IPS-NIHi11 (cell line): ENCODE results near the gene TMEM53.
A peak's percentile ranks its signal among the peaks of the same experiment; 100 is the strongest.

Experiments used
- DNase-seq: peaks from one replicate; pipeline ENCODE4 v3.0.0; 2012; ENCODE audit warnings: mixed read lengths, low spot score

Gene TMEM53

DNA sequence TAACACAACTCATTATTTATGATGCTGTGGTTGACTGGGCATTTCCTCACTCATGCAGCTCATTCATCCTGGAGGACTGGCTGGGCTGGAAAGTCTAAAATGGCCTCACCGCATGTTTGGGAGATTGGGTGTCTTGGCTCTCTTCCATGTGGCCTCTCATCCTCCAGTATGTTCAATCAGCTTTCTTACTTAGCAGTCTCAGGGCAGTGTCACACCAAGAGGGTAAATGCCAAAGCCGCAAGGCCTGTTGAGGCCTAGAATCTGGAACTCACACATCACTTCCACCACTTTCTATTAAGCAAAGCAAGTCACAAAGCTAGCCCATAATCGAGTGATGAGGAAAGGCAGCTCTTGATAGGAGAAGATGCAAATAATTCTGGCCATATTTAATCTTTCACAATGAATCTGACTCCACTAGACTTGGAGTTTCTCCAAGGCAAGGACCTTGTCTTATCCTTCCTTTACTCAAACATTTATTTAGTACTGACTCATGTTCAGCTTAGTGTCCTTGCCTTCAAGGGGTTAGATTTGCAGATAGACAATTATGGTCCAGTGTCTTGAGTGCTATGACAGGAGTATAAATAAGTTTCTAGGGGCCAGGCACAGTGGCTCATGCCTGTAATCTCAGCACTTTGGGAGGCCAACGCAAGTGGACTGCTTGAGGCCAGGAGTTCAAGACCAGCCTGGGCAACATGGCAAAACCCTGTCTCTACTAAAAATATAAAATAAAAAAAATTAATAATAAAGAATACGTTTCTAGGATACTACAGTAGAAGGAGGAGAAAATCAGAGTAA lies 45.1 kb downstream of the TMEM53 start:
- DNase-seq, result no peak

DNA sequence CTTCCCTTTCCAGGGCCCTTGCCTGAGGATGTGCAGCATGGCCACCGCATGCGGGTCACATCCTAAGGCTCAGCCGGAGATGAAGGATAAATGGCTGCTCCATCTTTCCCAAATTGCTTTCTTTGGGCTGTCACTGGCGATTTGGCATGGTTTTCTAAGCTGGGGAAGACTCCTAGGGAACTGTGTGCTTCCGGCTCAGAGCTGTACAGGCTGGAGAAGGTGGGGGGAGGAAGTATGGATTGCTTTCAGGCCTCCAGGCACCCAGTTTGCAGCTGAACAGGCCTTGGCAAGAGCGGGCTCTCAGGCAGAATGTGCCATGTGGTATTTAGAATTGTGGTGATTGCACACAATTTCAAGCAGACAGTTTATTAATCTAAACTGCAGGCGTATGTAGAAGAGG lies 48.9 kb downstream of the TMEM53 start:
- no peak for DNase-seq

DNA sequence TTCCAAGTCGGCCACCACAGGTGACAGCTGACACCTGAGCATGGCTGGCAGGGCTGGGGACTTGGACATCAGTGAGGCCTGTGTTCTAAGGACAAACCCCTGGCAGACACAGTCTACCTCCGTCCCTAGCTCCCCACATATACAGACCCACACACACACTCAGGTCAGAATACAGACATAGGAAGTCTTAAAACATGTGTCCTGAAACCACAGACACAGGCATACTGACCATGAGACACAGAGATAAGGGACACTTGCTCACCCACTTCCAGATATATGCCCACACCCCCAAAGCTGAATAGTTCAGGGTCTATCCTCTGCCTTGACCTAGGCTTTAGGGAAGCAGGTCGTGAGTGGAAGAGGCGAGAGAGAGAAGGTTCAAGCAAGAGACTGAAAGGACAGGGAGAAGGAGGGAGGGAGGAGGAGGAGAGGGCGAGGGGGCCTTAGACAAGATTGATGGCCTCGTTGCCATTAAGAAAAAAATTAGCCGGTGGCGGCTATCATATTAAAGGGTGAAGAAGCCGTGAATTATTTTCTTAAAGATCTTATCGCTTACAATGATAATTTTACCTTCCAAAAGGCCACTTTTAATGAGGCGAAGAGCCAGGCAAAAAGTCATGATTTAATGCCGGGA lies 49.9 kb downstream of the TMEM53 start:
- no peak for DNase-seq

DNA sequence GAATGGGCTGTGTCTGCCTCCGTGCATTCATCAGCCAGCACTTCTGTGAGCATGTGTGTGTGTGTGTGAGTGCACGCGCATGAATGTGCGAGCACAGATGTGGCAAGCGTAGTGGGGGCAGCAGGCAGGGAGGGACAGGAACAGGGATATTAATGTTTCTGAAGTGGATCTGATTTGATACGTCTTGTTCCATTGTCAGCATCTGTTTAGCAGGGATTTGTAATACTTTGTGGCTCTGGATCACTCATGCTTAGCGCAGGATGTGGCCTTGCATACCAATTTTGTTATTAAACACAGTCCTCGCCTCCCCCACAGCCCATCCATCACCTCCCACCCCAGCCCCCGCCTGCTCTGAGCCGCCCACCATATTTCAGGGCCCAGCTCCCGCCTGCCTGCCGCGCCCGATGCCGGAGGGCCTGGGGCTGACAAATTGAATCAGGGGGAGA lies 52.4 kb downstream of the TMEM53 start:
- no peak for DNase-seq

DNA sequence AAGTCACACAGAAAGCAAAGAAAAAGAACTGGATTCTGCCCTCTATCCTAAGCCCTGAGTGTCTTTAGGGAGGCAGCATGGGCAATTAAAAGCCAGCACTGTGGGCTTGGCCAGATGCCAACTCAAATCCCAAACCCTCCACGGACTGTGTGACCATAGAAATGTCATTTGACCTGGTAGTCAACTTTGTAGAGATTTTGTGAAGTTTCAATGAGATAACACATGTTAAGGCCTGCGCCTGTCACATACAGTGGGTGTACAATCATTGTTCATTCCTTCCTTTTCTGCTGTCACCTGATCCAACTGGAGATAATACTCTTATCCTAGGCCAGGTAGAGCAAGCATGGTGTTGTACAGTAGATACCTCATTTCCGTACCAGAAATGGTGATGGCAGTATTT lies 54.2 kb downstream of the TMEM53 start:
- DNase-seq, result no peak

DNA sequence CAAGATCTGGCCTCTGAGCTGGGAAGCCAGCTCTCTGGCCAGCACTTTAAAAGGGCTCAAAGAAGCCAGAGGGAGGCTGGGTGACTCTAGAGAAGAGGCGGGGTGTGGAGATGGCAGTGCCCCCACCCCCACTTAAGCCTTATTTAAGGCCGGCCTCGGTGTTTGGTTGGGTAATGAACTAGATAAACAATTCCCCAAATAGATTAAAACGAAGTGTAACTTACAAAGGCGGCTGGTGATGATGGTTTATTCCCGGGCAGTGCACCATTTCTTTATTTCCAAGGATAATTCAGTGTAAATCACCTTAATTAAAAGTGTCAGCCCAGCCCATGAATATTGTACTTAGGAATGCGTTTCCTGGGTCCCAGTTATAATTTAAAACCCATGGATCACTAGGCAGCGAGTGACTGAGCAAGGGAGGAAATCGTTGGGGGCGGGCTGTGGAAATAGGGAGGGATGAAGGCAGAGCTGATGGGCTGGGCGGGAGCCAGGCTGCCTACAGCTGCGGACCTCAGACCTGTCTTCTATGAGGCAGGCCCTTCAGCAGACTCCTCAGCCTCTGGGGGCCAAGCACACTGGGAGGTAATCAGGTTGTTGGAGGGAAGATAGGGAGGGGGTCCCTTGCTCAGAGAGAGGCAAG lies 54.9 kb downstream of the TMEM53 start:
- peak; percentile 62 for DNase-seq

DNA sequence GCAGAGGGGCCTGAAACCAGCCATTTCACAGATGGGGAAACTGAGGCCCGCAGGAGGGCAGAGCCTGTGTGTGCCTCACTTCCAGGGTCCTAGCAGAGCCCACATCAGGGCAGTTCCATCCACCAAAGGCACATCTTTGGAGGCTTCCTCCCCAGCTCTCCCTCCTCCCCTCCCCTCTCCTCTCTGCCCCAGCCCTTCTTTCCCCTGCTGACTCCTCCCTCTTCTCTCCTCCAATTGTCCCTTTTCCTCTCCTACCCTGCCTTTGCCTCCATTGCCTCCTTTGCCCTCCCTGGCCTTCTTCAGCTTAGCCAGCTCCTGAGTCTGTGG lies 56.6 kb downstream of the TMEM53 start:
- peak; percentile 38 for DNase-seq

DNA sequence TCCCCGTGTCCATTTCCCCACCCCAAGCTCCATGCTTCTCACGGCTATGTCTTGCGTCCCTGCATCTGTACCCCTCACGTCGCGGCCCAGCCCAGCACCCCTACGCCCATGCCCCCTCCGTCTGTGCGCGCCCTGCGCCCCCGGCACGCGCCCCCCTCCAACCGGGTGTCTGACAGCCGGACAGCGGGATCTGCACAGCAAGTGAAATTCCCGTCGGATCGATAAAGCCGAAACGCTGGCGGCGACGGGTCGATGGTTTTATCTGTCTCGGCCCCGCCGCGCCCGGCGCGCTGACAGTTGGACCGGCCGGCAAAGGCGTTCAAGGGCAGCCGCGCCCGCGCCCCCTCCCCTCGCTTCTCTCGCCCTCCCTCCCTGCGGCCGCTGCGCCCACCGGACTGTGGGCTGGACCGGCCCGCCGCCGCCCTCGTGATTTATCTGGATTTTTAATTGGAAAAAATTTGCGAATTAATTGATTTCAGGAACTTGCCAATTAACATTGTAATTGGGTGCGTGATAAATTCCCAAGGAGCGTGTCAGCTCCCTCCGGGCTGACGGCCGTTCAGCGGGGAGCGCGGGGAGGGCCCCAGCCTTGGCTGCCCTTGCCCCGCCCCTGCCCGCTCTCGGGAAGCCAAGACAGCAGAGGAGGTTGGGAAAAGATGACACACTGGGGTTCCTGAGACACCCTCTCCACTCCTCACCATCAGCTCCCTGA lies 57.1 kb downstream of the TMEM53 start:
- peak; percentile 70 for DNase-seq

DNA sequence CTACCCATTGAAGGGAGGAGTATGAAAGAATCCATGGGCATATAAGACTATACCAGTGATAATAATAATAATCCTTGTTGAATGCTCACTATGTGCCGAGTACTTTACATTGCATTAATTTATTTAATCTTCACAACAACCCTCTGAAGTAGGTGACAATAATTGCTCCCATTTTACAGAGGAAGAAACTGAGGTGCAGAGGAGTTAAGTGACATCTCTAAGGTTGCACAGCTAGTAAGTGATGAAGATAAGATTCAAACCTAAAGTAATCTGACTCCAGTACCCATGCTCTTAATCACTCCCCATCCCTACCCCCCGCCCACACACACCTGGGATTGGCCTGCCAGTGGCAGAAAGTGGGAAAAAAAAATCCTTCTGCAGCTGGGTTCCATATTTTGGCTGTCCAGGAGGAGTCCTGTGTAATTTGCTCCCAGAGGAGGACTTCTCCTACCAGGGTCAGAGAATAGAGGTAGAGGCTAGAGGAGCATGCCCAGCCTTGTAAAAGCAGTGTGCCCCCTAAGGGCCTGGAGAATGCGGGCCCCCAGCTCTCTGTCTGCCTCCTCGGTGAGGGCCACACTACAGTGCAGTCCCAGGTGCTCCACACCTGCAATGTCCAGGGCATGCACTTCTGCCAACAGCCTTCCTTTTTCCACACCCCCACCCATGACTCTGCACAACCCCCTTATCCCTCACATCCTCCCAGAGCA lies 57.8 kb downstream of the TMEM53 start:
- peak; percentile 51 for DNase-seq

DNA sequence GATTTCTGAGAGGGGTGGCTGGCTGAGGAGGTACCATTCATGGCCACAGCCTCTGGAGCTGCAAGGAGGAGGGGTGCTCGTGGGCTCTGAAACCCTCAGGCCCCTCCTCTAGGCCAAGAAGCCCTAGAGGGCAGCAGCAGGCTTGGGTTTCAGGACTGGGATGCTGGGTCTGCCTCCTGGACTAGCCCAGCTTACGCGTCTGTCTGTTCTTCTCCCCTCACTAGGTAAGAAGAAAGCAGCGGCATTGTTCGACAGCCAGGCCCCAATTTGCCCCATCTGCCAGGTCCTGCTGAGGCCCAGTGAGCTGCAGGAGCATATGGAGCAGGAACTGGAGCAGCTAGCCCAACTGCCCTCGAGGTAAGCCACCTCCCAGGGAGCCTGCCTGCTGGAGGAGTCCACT lies 60.3 kb downstream of the TMEM53 start:
- no peak for DNase-seq

DNA sequence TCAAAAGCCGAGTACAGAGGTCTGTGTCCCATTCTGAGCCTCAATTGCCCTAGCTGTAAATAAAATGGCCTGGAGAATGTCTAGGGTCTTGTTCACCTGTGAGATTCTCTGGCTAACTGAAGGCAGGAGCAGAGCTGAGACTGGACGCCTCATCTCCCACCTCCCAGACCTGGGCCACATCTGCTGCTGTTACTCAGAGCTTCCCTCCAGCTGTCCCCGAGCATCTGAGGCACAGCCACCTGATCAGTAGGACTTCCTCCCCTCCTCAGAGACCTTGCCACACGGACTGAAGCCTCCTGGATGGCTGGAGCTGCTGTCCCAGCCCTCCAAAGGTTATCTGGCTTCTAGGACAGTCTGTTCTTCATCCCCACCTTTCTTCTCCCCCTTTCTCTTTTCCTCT lies 62.4 kb downstream of the TMEM53 start:
- no peak for DNase-seq

DNA sequence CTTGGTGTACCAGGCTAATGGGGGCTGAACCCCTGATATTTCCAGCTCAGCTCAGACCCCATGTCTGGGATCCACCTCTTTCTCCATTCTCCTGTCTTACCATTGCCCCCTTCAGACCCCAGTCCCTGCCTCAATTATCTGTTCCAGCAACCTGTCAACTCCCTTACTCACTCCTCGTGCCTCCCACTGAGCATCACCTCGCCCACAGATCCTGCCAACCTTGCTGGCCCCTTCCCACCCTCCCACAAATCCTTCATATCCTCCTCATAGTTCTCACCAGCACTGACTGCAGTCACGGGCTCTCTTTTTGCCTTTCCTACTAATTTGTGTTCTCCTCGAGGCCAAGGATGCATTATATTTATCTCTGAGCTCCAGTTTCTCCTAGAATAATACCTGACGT lies 62.9 kb downstream of the TMEM53 start:
- no peak for DNase-seq

DNA sequence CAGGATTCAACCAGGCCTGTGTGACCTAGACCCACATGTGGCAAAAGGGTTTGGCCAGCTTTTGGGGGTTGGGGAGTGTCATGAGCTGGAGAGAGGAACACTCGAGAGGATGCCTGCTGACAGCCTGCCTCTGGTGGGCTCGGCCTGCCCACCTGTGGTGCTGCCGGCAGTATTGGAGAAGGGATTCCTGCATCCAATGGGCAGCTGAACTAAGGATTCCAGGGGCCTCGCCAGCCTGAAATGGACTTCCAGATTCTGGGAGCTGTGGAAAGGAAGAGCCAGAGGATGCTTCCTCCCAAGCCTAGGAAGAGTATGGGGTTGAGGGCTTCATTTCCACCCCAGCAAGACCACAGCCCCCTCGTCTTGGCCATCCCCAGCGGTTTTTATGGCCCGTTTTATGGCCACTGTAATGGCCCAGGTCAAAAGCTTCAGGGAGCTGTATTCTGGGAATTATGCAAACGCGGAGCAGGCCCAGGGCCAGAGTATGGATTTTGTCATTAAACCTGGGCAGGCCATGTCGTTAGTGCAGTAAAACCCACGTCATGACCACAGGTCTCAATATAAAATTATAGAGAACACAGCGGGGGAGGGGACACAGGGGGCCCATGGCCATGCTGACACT lies 63.6 kb downstream of the TMEM53 start:
- peak; percentile 32 for DNase-seq

DNA sequence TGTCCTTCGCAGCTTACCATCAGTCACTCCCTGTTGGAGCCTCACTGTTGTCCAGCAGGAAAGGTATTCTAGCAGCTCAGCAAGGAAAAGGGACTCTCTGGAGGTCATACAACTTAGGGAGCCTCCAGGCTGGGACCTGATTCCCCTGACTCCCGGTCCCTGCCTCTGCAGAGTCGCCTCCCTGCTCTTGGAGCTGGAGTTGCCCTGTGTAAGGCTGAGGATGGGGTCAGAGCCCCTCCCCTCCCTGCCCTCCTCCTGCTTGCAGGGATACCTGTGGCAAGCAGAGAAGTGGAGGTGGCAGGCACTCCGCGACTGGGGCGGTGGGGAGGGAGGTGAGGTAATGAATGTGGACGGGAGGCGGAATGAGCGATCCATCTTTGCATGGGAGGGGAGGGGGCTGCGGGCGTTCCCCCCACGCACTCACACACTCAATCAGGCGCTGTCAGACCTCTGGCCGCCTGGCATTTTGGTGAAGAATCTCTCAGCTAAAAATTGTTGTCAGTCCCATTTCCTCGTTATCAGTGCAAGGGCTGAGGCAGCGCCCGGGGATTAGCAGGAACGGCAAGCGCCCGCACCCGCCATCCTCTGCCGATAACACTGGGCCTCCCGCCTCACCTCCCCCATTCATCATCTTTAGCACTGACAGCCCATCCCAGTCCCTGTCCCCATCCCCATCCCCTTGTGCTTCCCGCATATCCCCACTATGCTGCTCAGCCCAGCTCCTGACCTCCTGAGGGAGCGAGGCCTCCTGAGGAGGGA lies 64.3 kb downstream of the TMEM53 start:
- DNase-seq, result no peak

DNA sequence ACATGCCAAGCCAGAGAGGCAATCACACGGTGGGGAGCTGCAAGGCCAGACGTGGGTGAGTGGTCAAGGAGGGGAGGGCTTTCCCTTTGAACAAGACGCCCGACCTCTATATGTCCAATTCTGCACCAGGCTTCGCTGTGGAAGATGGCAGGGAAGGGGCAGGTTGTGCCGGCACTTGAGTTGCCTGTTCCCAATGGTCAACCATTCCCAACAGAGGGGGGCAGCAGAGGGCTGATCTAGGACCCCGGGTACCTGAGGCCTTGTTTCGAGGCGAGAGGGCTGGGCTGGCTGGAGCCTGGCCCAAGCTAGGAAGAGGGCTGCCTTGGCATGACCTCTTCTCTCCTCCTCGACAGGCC lies 64.9 kb downstream of the TMEM53 start:
- peak; percentile 82 for DNase-seq

DNA sequence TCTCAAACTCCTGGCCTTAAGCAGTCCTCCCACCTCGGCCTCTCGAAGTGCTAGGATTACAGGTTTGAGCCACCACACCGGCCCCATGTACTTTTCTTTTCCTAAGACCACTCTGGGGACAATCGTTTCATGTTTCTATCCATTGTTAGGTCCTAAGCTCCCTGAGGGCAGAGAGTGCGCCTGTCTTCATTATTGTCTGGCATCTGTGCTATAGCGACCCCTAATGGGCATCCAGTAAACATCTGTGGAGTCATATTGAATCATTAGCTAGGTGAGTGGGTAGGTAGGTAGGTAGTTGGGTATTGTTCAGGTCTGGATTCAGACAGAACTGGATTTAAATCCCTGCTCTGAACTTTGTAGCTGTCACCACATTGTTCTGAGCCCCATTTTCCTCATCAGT lies 66.1 kb downstream of the TMEM53 start:
- no peak for DNase-seq

DNA sequence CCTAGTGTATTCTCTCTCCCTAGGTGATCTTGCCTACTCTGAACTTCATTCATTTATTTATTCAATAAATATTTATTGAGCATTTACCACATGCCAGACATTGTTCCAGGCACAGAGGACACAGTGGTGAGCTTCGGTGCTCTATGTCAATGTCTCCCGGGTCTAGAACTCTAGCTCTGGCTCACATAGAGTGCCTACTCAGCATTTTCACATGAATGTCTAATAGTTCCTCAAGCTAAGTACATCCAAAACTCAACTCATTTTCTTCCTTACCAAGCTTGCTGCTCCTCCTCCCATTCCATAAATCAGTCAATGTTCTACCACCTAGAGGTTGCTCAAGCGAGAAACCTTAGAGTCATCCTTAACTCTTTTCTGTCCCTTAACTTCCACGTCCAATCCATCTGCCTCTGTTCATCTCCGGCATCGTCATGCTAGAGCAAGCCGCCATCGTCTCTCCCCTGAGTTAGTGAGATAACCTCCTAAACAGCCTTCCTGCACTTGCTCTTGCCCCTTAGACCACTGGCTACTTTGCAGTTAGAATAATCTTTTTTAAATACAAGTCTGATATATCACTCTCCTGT lies 67.5 kb downstream of the TMEM53 start:
- DNase-seq, result no peak

DNA sequence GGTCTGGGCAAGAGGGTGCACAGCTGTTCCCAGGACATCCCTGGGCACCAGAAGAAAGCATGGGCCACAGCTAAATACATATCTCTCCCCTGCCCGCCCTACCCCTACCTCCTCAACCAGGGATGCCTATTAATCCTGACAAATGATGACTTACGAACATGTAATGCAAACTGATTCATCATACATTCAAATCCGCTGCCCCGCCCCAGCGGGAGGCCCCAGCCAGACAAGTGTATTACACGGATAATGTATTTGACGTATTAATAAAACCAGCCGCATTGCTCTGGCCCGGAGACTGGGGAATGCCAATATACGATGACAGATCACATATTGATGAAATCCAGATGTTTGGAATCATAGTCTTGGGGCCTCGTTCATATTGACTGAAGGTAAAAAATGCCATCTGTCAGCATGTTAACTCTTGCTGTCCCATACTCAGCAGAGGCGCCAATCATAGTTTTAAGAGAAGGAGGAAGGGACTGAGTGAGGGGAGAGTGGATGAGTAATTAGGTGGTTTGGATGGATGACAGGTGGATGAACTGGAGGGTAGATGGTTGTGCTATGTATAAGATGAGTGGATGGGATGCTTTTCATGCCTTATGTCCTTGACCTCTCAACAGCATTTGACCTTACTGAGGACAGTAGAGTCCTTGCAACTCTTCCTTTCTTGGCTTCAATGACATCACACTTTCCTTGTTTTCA lies 68.2 kb downstream of the TMEM53 start:
- no peak for DNase-seq

DNA sequence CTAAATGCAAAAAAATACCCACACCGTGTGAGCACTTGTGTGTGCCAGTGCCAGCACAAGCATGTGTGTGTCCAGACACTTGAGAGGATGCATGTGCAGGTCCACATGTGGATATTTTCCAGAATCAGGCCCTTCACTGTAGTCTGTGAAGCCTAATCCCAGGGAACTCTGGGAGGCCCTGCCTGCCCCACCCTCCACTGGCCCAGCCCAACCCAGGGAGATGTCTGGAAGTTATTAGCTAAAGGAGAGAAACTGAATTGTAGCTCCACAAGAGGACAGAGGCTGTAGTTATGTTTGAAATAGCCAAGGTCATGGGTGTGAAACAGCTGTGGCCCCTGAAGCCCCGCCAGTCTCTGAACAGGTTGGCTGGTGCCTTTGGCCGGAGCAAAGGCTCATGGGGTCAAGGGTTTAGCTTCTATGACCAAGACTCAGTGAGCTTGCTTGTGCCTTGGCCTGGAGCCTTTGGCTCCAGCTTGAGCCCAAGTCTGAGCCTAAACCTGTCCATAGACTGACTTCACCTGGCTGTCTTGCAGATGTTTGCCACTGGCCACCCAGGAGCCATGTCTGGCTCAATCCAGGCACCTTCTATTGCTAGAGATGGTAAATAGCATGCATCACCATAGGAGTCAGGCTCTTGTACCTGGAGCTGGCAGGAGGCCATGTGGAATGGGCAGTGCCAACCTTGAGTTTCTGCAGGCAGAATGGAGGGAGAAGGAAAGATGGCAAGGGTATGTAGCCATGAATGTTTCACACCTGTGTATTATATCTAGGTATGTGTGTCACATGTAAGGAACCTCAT lies 69.9 kb downstream of the TMEM53 start:
- no peak for DNase-seq
